ENCODE results near the gene SLC18A3.

The SLC18A3 gene

DNA sequence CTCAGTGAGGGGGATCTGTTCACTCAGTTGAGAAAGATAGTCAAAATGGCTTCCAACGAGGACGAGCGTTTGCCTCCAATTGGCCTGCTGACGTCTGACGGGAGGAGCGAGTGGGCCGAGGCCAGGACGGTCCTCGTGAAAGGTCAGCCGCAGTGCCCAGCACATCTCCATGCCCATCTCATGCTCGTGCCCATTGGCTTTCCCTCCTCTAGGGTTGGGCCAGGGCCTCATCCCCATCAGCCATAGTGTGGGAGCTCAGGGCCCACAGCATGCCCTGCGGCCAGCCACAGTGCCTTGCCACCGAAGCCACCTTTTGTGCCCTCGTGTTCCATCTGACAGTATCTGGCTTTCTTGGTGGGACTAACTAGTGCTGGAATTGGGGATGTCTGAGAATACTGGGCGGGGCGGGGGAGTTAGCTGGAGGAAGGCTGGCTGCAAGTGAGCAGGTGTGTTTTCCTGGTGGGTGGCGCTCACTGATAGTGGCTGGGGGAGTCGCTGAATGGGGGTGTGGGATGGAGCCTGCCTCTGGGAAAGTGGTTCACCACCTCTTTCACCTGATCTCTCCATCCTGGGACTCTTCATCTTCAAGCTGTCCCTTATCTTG lies 17.6 kb downstream of the SLC18A3 start:
- DNase-seq (ENCODE audit: low read depth in 2 of 2), result no peak

DNA sequence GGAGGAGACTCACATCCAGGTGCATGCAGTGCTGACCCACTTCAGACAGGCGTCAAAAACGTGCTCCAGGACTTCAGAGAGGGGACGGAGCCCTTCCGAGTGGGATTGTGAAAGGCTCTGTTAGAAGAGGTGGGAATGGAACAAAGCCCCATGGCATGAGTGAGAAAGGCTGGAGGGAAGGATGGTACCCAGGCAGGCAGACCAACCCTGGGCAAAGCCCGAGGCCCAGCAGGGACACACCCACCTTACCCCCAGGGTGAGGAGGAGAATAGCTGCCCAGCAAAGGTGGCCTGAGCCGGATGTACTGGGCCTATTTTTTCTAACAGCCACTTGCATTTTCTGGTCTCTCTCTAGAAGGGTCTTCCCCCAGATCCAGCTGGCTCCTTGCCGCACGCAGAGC lies 18.5 kb downstream of the SLC18A3 start:
- DNase-seq (ENCODE audit: low read depth in 2 of 2), result no peak

DNA sequence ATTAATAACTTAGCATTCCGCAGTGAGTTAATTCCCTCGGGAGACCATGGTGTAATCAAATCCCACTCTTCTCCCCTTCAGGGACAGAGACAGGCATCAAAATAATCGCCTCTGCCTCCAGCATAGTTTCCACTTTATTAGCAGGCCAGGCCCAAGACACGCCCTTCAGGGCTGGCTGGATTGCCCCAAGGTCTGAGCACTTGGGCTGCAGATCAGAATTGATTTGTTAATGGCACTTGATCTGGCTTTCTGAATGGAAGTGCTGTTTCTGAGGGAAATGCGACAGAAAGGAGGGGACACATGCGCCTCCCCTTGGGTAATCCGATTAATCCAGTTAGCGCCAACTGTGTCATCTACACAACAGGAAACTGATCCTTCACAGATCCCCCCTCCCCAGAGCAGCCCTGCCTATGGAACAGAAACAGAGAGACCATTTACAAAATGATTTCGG lies 19.3 kb downstream of the SLC18A3 start:
- no peak for DNase-seq (ENCODE audit: low read depth in 2 of 2)

DNA sequence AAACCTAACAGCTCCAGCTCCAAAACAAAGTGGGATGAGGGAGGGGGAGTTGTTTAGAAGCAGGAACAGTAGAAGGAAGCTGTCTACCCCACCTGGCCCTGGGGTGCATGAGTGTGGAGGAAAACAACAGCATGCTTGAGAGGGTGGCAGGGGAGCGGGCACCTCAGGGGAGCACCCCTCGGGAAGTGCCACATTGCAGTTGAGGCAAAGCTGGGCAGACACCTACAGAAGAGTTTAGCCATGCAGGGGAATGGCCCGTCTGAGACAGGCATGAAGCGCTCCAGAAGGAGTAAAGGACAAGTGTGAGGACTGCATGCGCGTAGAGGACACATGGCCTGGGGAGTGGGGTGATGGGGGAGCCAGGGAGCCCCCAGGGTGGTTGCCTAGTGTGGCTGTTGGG lies 21.9 kb downstream of the SLC18A3 start:
- DNase-seq (ENCODE audit: low read depth in 2 of 2), result no peak

DNA sequence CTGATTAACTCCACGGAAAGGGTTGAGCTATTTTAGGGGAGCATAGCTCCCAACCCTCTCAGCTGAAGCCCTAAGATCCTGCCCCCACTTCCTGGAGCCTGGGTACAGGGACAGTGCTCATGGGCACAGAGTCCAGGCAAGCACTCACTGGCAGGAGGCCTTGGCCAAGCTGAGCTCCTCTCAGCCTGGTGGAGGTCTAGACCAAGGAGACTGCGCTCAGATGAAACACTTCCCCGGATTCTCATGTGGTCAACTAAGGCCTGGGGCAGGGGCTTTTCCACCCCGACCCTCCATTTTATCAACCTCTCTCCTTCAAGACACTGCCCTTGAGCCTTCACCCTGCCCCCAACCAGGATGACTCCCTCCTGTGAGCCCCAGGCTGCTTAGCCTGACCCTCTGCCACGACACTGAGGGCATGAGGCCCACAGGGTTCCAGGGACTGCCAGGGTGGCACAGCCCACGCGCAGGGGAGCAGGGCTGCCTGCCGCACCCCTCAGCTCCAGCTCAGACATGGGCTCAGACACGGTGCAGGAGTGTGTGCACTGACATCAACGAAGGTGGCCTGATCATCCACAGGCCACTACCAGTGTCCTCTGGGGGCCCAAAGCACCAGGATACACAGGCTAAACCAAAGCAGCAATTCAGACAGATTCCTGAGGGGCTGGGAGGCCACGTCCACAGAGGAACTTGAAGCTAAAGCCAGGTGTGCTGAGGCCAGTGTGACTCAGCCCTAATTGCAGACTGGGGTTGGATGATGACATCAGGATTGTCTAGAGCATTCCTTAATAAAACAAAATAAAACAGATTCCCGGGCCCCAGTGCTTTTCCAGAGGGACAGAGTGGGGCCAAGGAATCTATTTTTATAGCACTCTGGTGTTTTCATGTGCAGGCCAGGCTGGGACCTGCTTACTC lies 22.6 kb downstream of the SLC18A3 start:
- no peak for DNase-seq (ENCODE audit: low read depth in 2 of 2)

DNA sequence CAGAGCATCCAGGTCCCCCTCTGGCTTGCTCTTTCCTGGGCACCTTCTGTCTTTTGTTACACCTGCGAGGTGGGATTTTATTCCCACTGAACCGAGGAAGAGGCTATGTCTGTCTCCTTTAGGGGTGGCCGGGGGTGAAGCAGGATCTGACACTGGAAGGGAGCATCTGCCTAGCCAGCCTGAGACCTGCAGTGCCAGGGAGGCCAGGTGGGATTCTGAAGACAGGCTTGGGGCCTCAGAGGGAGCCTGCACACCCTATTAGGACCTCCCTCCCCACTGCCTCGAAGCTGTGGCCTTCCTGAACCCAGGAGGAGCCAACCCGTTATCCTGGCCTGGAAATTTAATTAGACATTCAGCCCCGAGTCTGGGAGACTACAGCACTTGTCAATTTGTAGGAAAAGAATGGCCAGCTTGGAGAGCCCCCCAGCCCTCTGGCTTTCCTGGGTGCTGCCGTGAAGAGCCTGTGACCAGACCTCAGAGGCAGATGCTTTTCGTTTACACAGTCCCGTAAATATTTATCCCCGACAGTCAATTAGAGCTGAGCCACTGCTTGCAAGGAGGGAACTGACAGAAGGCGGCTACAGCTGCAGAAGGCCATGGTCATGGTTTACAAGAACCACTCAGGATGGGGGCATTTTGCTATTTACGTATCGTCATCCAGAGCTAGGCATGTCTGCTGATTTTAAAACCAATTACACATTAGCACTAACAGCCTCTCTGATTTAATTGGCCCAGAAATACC lies 23.4 kb downstream of the SLC18A3 start:
- no peak for DNase-seq (ENCODE audit: low read depth in 2 of 2)

DNA sequence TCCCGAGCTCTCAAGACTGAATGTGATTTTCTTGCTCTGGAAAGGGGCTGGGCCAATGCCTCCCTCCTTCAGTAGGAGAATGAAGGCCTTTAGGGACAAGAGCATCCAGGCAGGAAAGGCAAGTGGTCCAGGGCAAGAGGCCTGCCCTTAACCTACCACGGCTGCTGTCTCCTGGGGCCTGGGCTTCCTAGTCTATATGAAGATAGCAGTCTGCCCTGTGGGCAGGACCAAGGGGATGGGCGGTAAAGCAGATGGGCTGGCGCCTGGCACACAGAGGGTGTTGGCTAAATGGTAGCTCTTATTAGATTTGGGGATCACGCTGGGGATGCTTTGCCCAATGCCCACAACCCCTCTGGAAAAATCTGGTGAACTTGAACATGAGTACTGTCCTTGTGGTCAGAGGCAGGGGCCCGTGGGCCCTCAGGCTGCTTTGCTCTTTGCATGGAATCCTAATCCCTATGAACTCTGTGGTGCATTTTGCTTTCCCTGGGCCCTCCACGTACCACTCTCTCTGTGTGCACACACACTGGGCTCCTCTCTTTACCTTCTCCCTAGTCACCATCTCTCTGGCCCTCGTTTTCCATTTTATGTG lies 24.1 kb downstream of the SLC18A3 start:
- DNase-seq (ENCODE audit: low read depth in 2 of 2), result no peak

DNA sequence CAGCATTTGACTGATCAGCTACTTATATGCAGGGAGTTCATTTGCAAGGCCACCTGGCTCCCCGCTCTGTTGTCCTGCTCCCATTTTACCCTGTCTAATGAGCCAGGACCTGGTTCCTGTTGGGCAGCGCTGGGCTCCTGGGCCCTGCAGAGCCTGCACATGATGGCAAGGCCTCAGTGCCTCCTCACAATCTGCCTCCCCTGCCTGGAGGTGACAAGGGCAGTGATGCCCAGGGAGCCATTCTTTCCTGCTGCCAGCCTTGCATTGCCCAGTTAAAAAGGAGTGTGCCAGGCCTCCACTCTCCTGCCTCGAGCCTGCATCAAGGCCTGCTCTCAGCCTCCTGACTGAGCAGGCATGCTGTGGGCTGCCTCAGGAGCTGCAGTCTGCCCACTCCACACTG lies 32.2 kb downstream of the SLC18A3 start:
- DNase-seq (ENCODE audit: low read depth in 2 of 2), result no peak

DNA sequence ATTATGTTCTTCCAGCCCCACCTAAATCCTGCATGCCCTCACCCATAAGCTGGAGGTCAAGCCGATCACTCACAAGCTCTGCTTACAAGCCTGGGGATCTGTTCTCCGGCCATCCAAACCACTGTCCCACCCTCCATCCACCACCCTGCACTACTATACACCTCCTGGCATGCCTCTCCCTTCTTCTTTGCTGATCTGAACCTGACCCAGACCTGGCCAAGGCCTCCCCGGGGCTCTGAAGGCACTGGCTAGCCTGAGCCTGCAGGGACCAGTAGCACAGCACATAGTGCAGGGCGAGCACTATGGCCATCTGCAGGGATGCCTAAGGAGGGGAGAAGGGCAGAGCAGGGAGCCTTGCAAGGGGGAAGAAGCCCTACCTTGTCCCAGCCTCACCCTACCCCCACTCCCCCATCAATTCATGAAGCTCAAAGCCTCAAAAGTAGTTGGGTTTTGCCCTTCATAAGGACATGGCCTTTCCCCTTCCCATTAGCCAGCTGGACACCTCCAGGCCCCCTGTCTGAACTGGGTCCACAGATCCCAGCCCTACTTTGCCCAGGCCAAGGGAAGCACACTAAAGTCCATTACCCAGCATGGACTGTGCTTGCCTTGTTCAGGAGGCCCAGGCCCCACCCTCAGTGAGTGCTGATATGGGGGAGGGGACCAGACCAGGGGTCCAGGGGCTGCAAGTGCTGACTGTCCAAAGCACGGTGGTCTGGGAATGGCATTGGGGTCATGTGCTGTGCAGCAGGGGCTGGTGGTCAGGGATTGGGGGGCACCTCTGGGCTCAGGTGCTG lies 33.3 kb downstream of the SLC18A3 start:
- no peak for DNase-seq (ENCODE audit: low read depth in 2 of 2)

DNA sequence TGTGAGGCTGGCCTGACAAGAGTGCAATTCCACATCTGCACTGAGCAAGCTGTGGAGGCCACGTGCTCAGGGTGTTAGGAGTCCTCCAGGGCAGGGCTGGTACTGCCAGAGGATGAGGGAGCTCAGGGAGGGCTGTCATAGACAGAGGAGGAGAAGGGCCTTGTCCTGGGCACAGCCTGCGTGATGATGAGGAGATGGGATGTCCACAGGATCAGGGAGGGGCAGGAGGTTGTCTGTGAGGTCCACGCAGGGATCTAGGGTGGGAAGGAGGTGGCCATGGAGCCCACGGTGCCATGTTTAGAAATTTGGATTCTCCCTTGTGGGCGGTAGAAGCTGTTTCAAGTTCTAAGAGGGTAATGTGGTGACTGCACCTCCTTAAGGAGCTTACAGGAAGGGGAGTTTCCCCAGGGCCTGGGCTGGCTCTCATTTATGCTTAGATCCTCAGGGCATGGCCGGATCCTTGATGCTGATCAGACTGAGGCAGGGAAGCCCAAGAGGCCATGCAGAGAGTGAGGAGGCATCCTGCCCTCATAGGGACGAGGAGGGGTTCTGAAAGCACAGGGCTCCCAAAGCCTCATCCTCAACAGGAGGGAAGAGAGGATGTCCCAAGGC lies 34.0 kb downstream of the SLC18A3 start:
- DNase-seq (ENCODE audit: low read depth in 2 of 2), result no peak

DNA sequence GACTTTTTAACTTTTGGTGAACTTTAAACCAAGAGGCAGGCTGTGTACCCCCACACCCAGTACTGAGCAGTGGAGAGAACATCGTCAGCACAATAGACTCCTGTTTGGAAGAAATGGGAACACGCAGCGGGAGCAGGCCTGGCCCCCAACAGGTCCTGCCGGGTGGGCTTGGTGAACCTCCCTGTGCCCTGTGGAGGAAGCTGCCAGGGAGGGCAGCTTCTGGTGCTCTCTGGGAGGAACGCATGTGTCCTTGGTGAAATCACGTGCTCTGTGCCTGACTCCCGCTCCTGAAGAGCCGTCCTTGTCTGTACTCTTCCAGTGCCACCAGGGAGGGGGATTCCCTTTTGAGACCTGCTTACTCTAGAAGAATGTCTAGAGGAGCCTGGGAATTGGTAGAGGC lies 35.3 kb downstream of the SLC18A3 start:
- DNase-seq (ENCODE audit: low read depth in 2 of 2), result no peak

DNA sequence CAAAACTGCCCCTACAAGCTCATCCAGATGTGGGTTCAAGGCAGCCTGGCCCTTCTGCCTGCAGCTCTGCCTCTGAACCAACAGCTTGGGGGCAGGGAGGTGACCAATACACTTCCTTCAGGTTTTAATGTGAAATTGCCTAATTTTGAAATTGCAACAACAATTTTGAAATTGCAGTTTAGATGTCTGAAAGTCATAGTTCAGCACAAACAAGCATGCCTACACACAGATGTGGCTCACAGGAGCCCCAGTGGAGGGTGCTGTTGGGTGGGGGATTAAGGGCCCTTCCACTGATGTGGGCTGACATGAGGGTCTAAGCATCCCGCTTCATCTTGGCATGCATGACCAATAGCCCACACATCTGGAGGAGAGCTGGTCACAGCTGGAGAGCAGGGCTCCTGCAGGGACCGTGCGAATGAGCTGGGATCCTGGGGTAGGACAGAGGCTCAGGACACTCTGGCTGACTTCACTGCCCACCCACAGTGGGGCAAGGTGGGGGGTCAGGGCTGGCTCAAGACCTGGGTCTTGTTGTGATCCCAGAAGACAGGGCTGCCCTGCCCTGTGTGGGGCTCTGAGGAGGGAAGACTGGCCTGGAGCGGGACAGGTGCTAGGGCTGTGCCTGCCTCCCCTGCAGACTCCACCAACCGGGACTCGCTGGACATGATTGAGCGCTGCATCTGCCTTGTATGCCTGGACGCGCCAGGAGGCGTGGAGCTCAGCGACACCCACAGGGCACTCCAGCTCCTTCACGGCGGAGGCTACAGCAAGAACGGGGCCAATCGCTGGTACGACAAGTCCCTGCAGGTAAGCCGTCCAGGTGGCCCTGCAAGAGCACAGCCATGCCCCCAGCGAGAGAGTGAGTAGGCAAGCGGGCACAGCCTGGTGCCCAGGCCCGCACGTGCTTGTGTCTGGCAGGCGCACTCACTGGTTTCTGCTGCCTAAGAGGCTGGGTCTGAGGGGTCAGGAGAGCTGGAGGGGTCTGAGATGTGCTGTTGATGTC lies 36.1 kb downstream of the SLC18A3 start:
- no peak for DNase-seq (ENCODE audit: low read depth in 2 of 2)

DNA sequence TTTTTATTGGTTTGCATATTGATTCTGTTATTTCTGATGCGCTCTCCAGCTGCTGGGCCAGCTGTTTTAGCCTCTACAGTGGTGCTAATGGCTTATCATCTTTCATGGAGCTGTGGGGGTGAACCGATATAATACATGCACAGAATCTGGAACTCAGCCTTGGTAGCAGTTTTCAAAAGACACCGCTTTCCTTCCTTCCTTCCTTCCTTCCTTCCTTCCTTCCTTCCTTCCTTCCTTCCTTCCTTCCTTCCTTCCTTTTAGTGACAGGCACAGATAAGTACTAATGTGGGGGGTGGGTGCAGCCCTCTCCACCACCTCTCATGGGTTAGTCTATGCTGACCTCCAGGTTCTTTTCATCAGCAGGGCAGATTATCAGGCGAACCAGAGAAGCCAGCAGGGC lies 37.4 kb downstream of the SLC18A3 start:
- DNase-seq (ENCODE audit: low read depth in 2 of 2), result no peak

DNA sequence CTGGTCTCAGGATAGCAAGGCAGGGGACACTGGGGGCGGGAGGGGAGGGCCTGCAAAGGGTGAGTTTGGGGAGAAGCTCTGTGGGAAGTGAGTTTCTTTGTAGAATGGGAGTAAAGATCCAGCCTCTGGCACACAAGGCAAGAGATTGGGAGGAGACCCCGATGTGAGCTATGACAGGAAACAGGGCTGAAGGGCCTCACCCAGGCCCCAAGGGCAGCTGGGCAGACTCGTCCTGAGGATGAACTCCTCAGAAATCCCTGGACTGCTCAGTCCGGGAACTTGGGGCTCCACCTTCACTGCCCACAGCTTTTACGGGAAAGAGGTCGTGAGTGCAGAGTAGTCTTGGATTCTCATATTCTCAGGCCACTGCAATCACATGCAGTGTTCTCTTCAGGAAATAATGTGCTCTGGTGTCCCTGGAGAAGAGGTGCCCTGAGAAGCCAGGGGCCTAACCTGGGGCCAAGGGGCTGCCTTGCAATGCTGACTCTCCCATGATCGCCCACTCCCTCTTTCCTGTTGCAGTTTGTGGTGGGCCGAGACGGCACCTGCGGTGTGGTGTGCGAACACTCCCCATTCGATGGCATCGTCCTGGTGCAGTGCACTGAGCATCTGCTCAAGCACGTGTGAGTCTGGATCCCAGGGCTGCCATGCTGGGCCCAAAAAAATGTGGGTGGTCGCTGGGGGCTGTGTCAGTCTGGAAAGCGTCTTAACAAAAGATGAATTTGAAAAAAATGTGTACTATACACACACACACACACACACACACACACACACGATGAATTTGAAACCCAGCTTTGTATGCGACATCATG lies 38.1 kb downstream of the SLC18A3 start:
- DNase-seq (ENCODE audit: low read depth in 2 of 2), result no peak

DNA sequence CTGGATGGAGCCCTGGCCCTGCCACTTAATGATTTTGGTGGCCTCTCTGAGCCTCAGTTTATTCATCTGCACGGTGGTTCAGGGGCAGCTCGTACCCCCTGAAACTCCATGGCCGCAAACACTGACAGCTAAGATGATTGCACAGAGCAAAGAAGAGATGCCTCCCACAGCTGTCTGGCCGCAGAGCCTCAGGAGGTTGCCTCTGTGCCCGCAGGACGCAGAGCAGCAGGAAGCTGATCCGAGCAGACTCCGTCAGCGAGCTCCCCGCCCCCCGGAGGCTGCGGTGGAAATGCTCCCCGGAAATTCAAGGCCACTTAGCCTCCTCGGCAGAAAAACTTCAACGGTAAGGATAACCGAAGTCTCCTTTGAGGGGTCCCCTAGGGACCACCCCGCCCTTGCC lies 39.2 kb downstream of the SLC18A3 start:
- DNase-seq (ENCODE audit: low read depth in 2 of 2), result no peak

DNA sequence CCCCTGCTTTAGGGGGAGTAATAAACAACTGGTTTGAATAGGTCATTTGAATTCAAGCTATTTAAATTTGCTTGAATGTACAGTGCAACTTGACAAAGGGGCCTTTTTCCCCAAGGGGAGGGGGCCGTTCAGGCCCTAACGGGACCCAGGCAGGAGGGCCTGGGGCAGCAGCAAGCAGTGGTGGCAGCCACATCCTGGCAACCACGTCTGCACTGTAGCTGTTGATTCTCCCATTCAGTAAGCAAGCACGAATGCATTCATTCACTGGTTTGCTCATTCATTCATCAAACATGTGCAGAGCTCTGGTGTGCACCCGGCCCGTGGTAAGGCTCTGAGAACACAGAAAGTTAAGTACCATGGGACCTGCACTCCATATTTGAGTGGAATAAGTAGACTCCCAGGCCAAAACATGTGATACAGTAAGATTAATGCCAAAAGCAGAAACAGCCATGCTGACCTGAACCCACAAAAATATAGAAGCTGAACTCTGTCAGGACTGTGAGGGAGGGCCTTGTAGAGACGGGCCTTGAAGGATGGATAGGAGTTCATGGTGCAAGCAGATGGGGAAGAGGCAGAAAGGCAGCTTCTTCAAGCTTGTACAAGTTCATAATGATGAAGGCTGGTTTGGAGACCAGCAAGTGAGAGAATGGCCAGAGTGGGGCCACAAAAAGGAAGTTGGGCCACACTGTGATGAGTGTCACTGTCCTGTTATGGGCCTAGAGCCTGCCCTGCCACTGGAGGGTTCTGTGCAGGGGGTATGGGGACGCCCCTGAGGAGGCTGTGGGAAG lies 40.0 kb downstream of the SLC18A3 start:
- DNase-seq (ENCODE audit: low read depth in 2 of 2), result no peak

DNA sequence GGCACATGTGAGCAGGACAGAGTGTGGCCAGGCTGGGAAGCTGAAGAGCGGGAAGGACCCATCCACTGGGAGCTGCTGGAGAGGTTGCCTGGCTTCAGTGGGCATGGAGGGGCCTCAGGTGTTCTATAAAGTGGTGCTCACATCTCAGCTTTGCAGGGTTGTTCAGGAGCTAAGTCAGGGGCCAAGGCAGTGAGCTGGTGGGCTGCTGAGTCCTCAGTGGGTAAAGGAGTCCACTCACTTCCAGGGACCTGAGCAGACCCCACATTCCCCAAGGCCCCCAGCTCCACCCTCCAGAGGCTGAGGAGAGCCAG lies 40.6 kb downstream of the SLC18A3 start:
- DNase-seq (ENCODE audit: low read depth in 2 of 2), result no peak

Measured in stimulated activated CD8-positive, alpha-beta memory T cell treated with anti-CD3 and anti-CD28 coated beads, Interleukin-15, amount 100 ng/mL, for 4 hours (primary cell).